GM12878 (cell line): ENCODE measurements around the gene LRRK1. TPM values are rescaled to one million over a fixed set of nuclear protein-coding genes. Genes with fewer than 3 reads are reported as not detected.

ENCODE experiments used
- ATAC-seq: fragments of 200-7000 bp; cut with Tn5 transposase; 3 replicates; pipeline ENCODE4 v1.9.1; 2020; ENCODE audit warnings: mild to moderate bottlenecking, moderate library complexity
- BruUV-seq: library from RNA; stranded (reverse); fragments of 400-500 nt; replicated peaks from 2 replicates; lab custom pipeline; 2021; lab: Mats Ljungman, UMichigan
- CTCF ChIA-PET: fragments of 300-600 bp; sonication (Branson Sonifier 250); formaldehyde crosslinking; extraction: SDS; loops from one replicate; lab custom pipeline; 2021; ENCODE audit warnings: inconsistent platforms; lab: Yijun Ruan, JAX
- POLR2A ChIA-PET: fragments of 350-600 bp; formaldehyde crosslinking; extraction: SDS; loops from one replicate; lab custom pipeline; 2021; ENCODE audit warnings: inconsistent platforms; lab: Charles Lee
- RAD21 ChIA-PET: fragments of 300-600 bp; sonication (Branson Sonifier 250); formaldehyde crosslinking; loops from one replicate; lab custom pipeline; 2023; ENCODE audit warnings: antibody characterized with exemption; ENCODE audit not compliant: unreplicated experiment; lab: Charles Lee
- SMC1A ChIA-PET: fragments of 300-600 bp; sonication (Branson Sonifier 250); formaldehyde crosslinking; loops from one replicate; lab custom pipeline; 2023; ENCODE audit not compliant: unreplicated experiment, uncharacterized antibody; lab: Charles Lee
- DNase-seq: peaks from one replicate; pipeline ENCODE4 v3.0.0-alpha.2; 2011; ENCODE audit warnings: low read depth, low spot score
- FAIRE-seq: peaks from 3 replicates; lab custom pipeline; 2011; peaks lifted over from hg19 to GRCh38; lab: Jason Lieb, UNC
- H2AFZ ChIP-seq: 2 replicates; pipeline ENCODE4 v1.6.0; 2011; ENCODE audit warnings: low read depth, low read length, control low read depth; ENCODE audit not compliant: control insufficient read depth
- H3K27ac ChIP-seq: 2 replicates; pipeline ENCODE4 v1.5.1; 2011; ENCODE audit warnings: control low read depth; ENCODE audit not compliant: control insufficient read depth, insufficient read depth
- H3K27me3 ChIP-seq, 2 experiments: replicated peaks in 1 of 2; 2 replicates each; pipeline versions ENCODE4 v1.6.0 to v1.6.1; 2011; ENCODE audit warnings: low read length in 1 of 2; ENCODE audit not compliant: control insufficient read depth in 2 of 2, insufficient read depth in 2 of 2
- H3K36me3 ChIP-seq, 2 experiments: 2 replicates each; pipeline ENCODE4 v1.5.1; 2011; ENCODE audit warnings: low read length in 1 of 2; ENCODE audit not compliant: control insufficient read depth in 2 of 2, insufficient read depth in 2 of 2
- H3K4me1 ChIP-seq: 2 replicates; pipeline ENCODE4 v1.6.1; 2011; ENCODE audit warnings: mild to moderate bottlenecking, low read length, moderate library complexity, mixed read lengths; ENCODE audit not compliant: control insufficient read depth, insufficient read depth
- H3K4me2 ChIP-seq: 2 replicates; pipeline ENCODE4 v1.6.0; 2011; ENCODE audit warnings: control low read depth; ENCODE audit not compliant: control insufficient read depth, insufficient read depth
- H3K4me3 ChIP-seq: fragments of 200-600 bp; sonication (generic); 2 replicates; pipeline ENCODE4 v1.5.1; 2016
- H3K79me2 ChIP-seq: 2 replicates; pipeline ENCODE4 v1.6.0; 2011; ENCODE audit warnings: low read length; ENCODE audit not compliant: control insufficient read depth, insufficient read depth
- H3K9ac ChIP-seq: 2 replicates; pipeline ENCODE4 v1.8.0; 2011; ENCODE audit warnings: low read length, control low read depth, mixed read lengths; ENCODE audit not compliant: control insufficient read depth, insufficient read depth
- H3K9me3 ChIP-seq: replicated peaks from 3 replicates; pipeline ENCODE4 v1.5.1; 2011; ENCODE audit warnings: mild to moderate bottlenecking, low read length; ENCODE audit not compliant: control insufficient read depth, insufficient read depth
- H4K20me1 ChIP-seq: 2 replicates; pipeline ENCODE4 v1.6.0; 2011; ENCODE audit not compliant: control insufficient read depth, insufficient read depth
- HCFC1 ChIP-seq: fragments of 150-350 bp; IDR thresholded peaks from 2 replicates; pipeline ENCODE4 v1.6.1; 2014; ENCODE audit warnings: low read length
- HDGF ChIP-seq: fragments of 450-650 bp; IDR thresholded peaks from 2 replicates; pipeline ENCODE4 v1.6.1; 2016; ENCODE audit warnings: antibody characterized with exemption
- IKZF1 ChIP-seq: fragments of 450-650 bp; conservative IDR thresholded peaks from 2 replicates; pipeline ENCODE4 v1.6.1; 2017; ENCODE audit warnings: antibody characterized with exemption, mild to moderate bottlenecking
- LARP7 ChIP-seq: fragments of 450-650 bp; IDR thresholded peaks from 2 replicates; pipeline ENCODE4 v1.6.1; 2017; ENCODE audit warnings: mild to moderate bottlenecking
- MEF2B ChIP-seq: fragments of 450-650 bp; IDR thresholded peaks from 2 replicates; pipeline ENCODE4 v1.6.1; 2018; ENCODE audit warnings: mild to moderate bottlenecking, moderate library complexity; ENCODE audit not compliant: partially characterized antibody, poor library complexity, severe bottlenecking
- MXI1 ChIP-seq: fragments of 150-350 bp; IDR thresholded peaks from 2 replicates; pipeline ENCODE4 v1.6.1; 2011; ENCODE audit warnings: low read depth, mild to moderate bottlenecking, inconsistent platforms, low read length, improper control_type of control experiment
- NBN ChIP-seq: fragments of 450-650 bp; IDR thresholded peaks from 2 replicates; pipeline ENCODE4 v1.6.1; 2016
- NFYB ChIP-seq: IDR thresholded peaks from 2 replicates; pipeline ENCODE4 v1.6.1; 2011; ENCODE audit warnings: low read depth, mild to moderate bottlenecking, low read length, improper control_type of control experiment, moderate library complexity; ENCODE audit not compliant: insufficient read depth
- PAX5 ChIP-seq: IDR thresholded peaks from 2 replicates; pipeline ENCODE4 v1.6.1; 2011; ENCODE audit warnings: low read depth, low read length, borderline replicate concordance
- TCF12 ChIP-seq: IDR thresholded peaks from 2 replicates; pipeline ENCODE4 v1.6.1; 2011; ENCODE audit warnings: low read depth, mild to moderate bottlenecking, low read length
- ZBTB11 ChIP-seq: fragments of 450-650 bp; formaldehyde crosslinking; IDR thresholded peaks from 2 replicates; pipeline ENCODE4 v1.5.0; 2022; ENCODE audit warnings: mild to moderate bottlenecking, missing genetic modification characterization
- ZNF274 ChIP-seq: IDR thresholded peaks from one replicate; pipeline ENCODE4 v1.8.0; 2011; ENCODE audit not compliant: insufficient read length, insufficient read depth
- ZNF687 ChIP-seq: fragments of 450-650 bp; IDR thresholded peaks from 2 replicates; pipeline ENCODE4 v1.6.1; 2017; ENCODE audit warnings: mild to moderate bottlenecking, moderate library complexity
- WGBS: methylation state at CpG from one replicate; pipeline ENCODE4 v1.1.6; 2016; ENCODE audit warnings: low lambda C conversion rate; ENCODE audit not compliant: insufficient replicate concordance, insufficient coverage; ENCODE audit errors: missing lambda C conversion rate; 5-methylcytosine and 5-hydroxymethylcytosine counted together
- in situ Hi-C: fragments of 300-500 bp; cut with MboI; formaldehyde crosslinking; loops from 9 replicates; pipeline ENCODE4 v1.14.3; 2018; ENCODE audit warnings: mixed read lengths
- intact Hi-C: fragments of 100-400 bp; cut with micrococcal nuclease; formaldehyde crosslinking; loops from one replicate; pipeline ENCODE4 v1.14.2; 2022; ENCODE audit not compliant: unreplicated experiment
- polyA plus RNA-seq, 11 experiments: library from polyadenylated mRNA; depleted of rRNA in 4 of 11; unstranded in 6 of 11; stranded (reverse) in 5 of 11; fragments of >200 nt; fragmentation: Nextera tagmentation in 4 of 11; fragmentation: Illumina TruSeq in 1 of 11; extraction: Ambion mirVana in 4 of 11; extraction: Trizol in 1 of 11; gene quantifications; 1 replicate in 1 of 11; 2 replicates in 10 of 11; pipeline versions ENCODE4 v1.2.1 to v1.2.3, GENCODE V29; 2011 to 2016; ENCODE audit warnings: inconsistent platforms in 2 of 11, missing spikeins in 2 of 11, low read depth in 1 of 11
- total RNA-seq, 4 experiments: library from RNA; depleted of rRNA in 3 of 4; stranded (reverse); fragments of >200 nt in 3 of 4; fragmentation: Illumina TruSeq in 1 of 4; extraction: Trizol in 1 of 4; gene quantifications; 2 replicates each; pipeline versions ENCODE4 v1.2.1 to v1.2.3, GENCODE V29; 2013 to 2021

Gene LRRK1
- total and polyA plus RNA-seq, 10 of the 15 experiments (the other 5 are each of a cell fraction or from before 2014, with no cell fraction given): 2.2 to 58.3 (median 17.9) TPM

GRCh38 chr15:100944986-100945385 lies 25.8 kb downstream of the LRRK1 start (continued):
- no peak for TF ChIP-seq ZBTB11

GRCh38 chr15:100947760-100948429 lies 28.7 kb downstream of the LRRK1 start:
- Histone ChIP-seq H3K4me1 (peaks cover 11% of the 10 kb centered on the region), H3K4me2 (peak overlapping the region; percentile 64), H4K20me1 (no peaks in the 10 kb centered on the region), H2AFZ (peak overlapping the region; percentile 56), H3K9me3 (peaks cover 3% of the 10 kb centered on the region; the same call in 2 of the 3 replicates), H3K9ac (peak overlapping the region; percentile 21), H3K79me2 (peaks cover 7% of the 10 kb centered on the region), H3K36me3 (no peaks in the 10 kb centered on the region; a peak in 1 of 4 replicates), H3K27me3 (no peaks in the 10 kb centered on the region), H3K4me3 (peak overlapping the region; percentile 42), H3K27ac (peak overlapping the region; percentile 60)
- no peak for DNase-seq
- ChIA-PET CTCF (interaction anchor here (0.7 to 1.8 kb wide), 7 partner anchors 10 to 60 kb away, joined by 3 to 17 read pairs (median 5); partner anchors contain the start of gene LRRK1), SMC1A (interaction anchor here (0.7 to 2.5 kb wide), 17 partner anchors 9 to 60 kb away, joined by 3 to 19 read pairs (median 4); partner anchors contain the start of gene LRRK1), RAD21 (interaction anchor here (0.6 to 2.6 kb wide), 13 partner anchors 10 to 60 kb away, joined by 3 to 24 read pairs (median 6); partner anchors contain the start of gene LRRK1), POLR2A (interaction anchor here (0.6 to 3.3 kb wide), 7 partner anchors 18 to 247 kb away, joined by 3 to 28 read pairs (median 7); partner anchors contain the start of gene LRRK1)
- BruUV-seq: TSS peak; percentile 84
- intact Hi-C loops (loop anchor here (2.0 kb wide), 1 partner anchor 19 kb away; no protein-coding TSS in a partner anchor), in situ Hi-C loops (loop anchor here (25.0 kb wide), 1 partner anchor 1436 kb away; no protein-coding TSS in a partner anchor)
- FAIRE-seq: peak; percentile 88
- ATAC-seq: peak; percentile 79
- 86% methylated on average over 10 of the region's 10 CpGs for WGBS
- TF ChIP-seq NBN (peak; percentile 49; the same call in 1 of the 2 replicates), MXI1 (no peak), TCF12 (0 out of 2 replicates have a peak, but pooled peaks have one; percentile 20), ZNF274 (no peak), HDGF (0 out of 2 replicates have a peak, but pooled peaks have one; percentile 18), ZNF687 (peak; percentile 60; the same call in 1 of the 2 replicates), LARP7 (0 out of 2 replicates have a peak, but pooled peaks have one; percentile 39), IKZF1 (peak; percentile 55; the same call in 1 of the 2 replicates), MEF2B (peak; percentile 29), HCFC1 (no peak), NFYB (no peak), PAX5 (0 out of 2 replicates have a peak, but pooled peaks have one; percentile 23)
